ENCODE results near the gene CAMK1D. TPM values are rescaled to one million over a fixed set of nuclear protein-coding genes. Genes with fewer than 3 reads are reported as not detected.

The CAMK1D gene
- total and polyA plus RNA-seq, 2 experiments from 2014 or later = 4.6 to 7.2 TPM

- TF ChIP-seq, protein P1, sequence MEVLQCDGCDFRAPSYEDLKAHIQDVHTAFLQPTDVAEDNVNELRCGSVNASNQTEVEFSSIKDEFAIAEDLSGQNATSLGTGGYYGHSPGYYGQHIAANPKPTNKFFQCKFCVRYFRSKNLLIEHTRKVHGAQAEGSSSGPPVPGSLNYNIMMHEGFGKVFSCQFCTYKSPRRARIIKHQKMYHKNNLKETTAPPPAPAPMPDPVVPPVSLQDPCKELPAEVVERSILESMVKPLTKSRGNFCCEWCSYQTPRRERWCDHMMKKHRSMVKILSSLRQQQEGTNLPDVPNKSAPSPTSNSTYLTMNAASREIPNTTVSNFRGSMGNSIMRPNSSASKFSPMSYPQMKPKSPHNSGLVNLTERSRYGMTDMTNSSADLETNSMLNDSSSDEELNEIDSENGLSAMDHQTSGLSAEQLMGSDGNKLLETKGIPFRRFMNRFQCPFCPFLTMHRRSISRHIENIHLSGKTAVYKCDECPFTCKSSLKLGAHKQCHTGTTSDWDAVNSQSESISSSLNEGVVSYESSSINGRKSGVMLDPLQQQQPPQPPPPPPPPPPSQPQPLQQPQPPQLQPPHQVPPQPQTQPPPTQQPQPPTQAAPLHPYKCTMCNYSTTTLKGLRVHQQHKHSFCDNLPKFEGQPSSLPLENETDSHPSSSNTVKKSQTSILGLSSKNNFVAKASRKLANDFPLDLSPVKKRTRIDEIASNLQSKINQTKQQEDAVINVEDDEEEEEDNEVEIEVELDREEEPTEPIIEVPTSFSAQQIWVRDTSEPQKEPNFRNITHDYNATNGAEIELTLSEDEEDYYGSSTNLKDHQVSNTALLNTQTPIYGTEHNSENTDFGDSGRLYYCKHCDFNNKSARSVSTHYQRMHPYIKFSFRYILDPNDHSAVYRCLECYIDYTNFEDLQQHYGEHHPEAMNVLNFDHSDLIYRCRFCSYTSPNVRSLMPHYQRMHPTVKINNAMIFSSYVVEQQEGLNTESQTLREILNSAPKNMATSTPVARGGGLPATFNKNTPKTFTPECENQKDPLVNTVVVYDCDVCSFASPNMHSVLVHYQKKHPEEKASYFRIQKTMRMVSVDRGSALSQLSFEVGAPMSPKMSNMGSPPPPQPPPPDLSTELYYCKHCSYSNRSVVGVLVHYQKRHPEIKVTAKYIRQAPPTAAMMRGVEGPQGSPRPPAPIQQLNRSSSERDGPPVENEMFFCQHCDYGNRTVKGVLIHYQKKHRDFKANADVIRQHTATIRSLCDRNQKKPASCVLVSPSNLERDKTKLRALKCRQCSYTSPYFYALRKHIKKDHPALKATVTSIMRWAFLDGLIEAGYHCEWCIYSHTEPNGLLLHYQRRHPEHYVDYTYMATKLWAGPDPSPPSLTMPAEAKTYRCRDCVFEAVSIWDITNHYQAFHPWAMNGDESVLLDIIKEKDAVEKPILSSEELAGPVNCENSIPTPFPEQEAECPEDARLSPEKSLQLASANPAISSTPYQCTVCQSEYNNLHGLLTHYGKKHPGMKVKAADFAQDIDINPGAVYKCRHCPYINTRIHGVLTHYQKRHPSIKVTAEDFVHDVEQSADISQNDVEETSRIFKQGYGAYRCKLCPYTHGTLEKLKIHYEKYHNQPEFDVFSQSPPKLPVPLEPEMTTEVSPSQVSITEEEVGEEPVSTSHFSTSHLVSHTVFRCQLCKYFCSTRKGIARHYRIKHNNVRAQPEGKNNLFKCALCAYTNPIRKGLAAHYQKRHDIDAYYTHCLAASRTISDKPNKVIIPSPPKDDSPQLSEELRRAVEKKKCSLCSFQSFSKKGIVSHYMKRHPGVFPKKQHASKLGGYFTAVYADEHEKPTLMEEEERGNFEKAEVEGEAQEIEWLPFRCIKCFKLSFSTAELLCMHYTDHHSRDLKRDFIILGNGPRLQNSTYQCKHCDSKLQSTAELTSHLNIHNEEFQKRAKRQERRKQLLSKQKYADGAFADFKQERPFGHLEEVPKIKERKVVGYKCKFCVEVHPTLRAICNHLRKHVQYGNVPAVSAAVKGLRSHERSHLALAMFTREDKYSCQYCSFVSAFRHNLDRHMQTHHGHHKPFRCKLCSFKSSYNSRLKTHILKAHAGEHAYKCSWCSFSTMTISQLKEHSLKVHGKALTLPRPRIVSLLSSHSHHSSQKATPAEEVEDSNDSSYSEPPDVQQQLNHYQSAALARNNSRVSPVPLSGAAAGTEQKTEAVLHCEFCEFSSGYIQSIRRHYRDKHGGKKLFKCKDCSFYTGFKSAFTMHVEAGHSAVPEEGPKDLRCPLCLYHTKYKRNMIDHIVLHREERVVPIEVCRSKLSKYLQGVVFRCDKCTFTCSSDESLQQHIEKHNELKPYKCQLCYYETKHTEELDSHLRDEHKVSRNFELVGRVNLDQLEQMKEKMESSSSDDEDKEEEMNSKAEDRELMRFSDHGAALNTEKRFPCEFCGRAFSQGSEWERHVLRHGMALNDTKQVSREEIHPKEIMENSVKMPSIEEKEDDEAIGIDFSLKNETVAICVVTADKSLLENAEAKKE (CRISPR knock-in tag; IDR thresholded peaks at IDR 0.05) = no peak
- no peak for TF ChIP-seq CREB1 (CRISPR knock-in tag; IDR thresholded peaks at IDR 0.05; ENCODE audit: low read depth)
- TF ChIP-seq NANOG (IDR thresholded peaks at IDR 0.05; ENCODE audit: borderline replicate concordance) = no peak
- no peak for TF ChIP-seq EZH2phosphoT487 (IDR thresholded peaks at IDR 0.05; ENCODE audit: unreplicated experiment)
Observed at GRCh38 chr10:12431151-12432101, 82.1 kb downstream of the CAMK1D start (continued).

DNA sequence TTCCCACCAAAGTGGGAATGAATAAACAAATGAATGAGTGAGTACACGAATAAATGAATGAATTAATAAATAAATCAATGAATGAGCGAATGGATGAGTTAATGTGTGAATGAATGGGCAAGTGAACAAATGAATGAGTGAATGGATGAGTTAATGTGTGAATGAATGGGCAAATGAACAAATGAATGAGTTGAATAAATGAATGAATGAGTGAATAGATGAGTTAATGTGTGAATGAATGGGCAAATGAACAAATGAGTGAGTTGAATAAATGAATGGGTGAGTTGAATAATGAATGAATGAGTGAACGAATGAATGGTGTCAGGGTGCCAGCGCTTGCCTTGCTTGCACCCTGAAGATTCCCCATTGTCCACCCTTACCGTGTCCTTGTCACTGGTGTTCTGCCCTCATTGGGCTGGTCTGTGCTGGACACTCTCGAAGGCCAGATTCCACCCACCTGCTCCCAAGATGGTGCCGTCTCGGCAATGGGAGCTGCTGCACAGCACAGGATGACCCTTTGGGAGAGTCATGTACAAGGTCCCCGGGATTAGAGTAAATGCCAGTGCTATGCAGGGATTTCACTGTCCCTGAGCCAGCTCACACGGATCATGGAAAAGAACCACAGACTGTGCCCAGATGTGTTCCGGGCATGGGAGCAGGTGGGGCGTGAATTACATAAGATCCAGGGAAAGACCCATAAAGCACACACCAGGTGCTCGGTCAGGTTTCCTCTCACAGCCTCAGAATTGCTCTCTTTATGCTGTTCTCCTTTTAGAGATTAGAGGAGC is 83.2 kb downstream of the CAMK1D start:
- H3F3A ChIP-seq (replicated peaks; ENCODE audit: low read depth) = no peaks in the 10 kb centered on the region
- Mint-ChIP-seq H3K9me3 (no peaks in the 10 kb centered on the region; the same call in 2 of the 3 replicates), H3K4me3 (no peak overlapping the region; the same call in 2 of the 3 replicates), H3K27me3 (ENCODE audit: insufficient read depth, low read depth, poor library complexity) (peaks cover 6% of the 10 kb centered on the region), H3K36me3 (ENCODE audit: low read depth) (peaks cover 3% of the 10 kb centered on the region; the same call in 1 of the 3 replicates), H3K27ac (no peak overlapping the region), H3K4me1 (peaks cover 8% of the 10 kb centered on the region)
- no peak overlapping the region for H3K27ac ChIP-seq (ENCODE audit: low read depth)
- H3K79me2 ChIP-seq (replicated peaks; ENCODE audit: insufficient read depth) = no peaks in the 10 kb centered on the region
- no peaks in the 10 kb centered on the region for H3K4me1 ChIP-seq (ENCODE audit: insufficient read depth)
- DNase-seq (ENCODE audit: low spot score) = no peak
- H3K9me2 ChIP-seq (ENCODE audit: insufficient read depth) = no peaks in the 10 kb centered on the region
- H3K4me3 ChIP-seq = no peak overlapping the region
- no peaks in the 10 kb centered on the region for H3K36me3 ChIP-seq (ENCODE audit: insufficient read depth)
- H2AFZ ChIP-seq = no peak overlapping the region
- no peak overlapping the region for H3K4me2 ChIP-seq
- ATAC-seq = no peak
- H3K27me3 ChIP-seq (ENCODE audit: insufficient read depth) = no peaks in the 10 kb centered on the region
- no peaks in the 10 kb centered on the region for H4K20me1 ChIP-seq (replicated peaks; ENCODE audit: insufficient read depth)
- TF ChIP-seq, protein P2, sequence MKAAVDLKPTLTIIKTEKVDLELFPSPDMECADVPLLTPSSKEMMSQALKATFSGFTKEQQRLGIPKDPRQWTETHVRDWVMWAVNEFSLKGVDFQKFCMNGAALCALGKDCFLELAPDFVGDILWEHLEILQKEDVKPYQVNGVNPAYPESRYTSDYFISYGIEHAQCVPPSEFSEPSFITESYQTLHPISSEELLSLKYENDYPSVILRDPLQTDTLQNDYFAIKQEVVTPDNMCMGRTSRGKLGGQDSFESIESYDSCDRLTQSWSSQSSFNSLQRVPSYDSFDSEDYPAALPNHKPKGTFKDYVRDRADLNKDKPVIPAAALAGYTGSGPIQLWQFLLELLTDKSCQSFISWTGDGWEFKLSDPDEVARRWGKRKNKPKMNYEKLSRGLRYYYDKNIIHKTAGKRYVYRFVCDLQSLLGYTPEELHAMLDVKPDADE (IDR thresholded peaks at IDR 0.05) = no peak
- TF ChIP-seq ZNF331 (CRISPR knock-in tag; IDR thresholded peaks at IDR 0.05; ENCODE audit: low read depth) (no peak), STAT1 (IDR thresholded peaks at IDR 0.05; ENCODE audit: unreplicated experiment) (no peak), EZH2 (IDR thresholded peaks at IDR 0.05; ENCODE audit: low read depth, unreplicated experiment) (no peak), EZH2phosphoT487 (IDR thresholded peaks at IDR 0.05; ENCODE audit: unreplicated experiment) (no peak), JUNB (IDR thresholded peaks at IDR 0.05; ENCODE audit: unreplicated experiment) (no peak)
